ENCODE results near the gene CAMK2B. TPM values are rescaled to one million over a fixed set of nuclear protein-coding genes. Genes with fewer than 3 reads are reported as not detected.
A peak's percentile ranks its signal among the peaks of the same experiment; 100 is the strongest.

Gene CAMK2B
- total and polyA plus RNA-seq, 4 experiments from 2014 or later, result not detected

DNA sequence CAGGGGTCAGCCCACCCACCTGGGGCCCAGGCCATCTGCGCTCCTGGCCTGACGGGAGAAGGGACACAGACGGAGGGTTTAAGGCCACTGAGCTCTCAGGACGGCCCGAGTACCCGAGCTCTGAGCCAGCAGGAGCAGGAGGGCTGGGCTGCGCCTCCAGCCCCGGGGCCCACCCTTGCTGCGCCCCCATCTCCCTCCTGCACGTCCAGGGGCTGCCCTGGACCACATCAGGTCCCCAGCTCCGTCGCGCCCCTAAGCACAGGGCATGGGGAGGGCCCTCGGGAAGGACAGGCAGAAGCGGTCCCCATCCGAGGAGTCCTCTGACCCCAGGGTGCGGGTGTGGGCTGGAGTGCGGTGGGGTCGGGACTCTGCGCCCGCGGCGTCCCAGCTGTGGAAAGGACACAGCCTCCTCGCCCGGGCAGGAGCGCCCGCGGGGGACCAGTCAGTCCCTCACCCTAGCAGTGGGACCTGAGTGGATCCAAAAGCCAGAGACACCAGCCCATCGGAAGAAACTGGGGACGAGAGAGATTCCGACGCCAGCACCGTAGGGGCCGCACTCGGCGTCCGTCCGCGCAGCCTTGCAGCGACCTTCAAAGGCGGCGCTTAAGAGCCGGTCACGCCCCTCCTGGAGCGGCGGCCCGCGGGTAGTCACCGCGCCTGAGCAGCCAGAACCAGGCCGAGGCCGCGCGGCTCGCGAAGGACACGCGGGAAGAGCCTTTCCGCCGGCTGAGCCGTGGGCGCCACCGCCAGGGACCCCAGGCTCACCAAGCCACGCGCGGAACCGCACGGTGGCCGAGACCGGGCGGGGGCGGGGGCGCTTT is 15.9 kb downstream of the CAMK2B start:
- H3K4me1 ChIP-seq (ENCODE audit: insufficient read depth, low read length), result peaks cover 4% of the 10 kb centered on the region
- no peaks in the 10 kb centered on the region for H3K36me3 ChIP-seq (ENCODE audit: insufficient read depth, low read length)
- DNase-seq, result peak in 4 of 5 donors; percentile 13 to 19 (median 18)
- ChIA-PET CTCF (ENCODE audit: partially characterized antibody) (no interaction called here), POLR2A (ENCODE audit: partially characterized antibody) (no interaction called here)
- H3K27ac ChIP-seq (ENCODE audit: low read depth, low read length), result no peak overlapping the region
- intact Hi-C loops (cut with micrococcal nuclease), result no loop called here
- no peaks in the 10 kb centered on the region for H3K9me3 ChIP-seq (ENCODE audit: control insufficient read depth in 1 of 2, low read length in 2 of 2)
- peaks cover 7% of the 10 kb centered on the region for H3K27me3 ChIP-seq (ENCODE audit: insufficient read depth, low read length)
- Mint-ChIP-seq H3K36me3 (no peaks in the 10 kb centered on the region), H3K4me1 (peaks cover 0 to 5% (median 3%) of the 10 kb centered on the region in 4 donors), H3K4me3 (peak overlapping the region in 5 of 8 donors; percentile 17 to 57 (median 43)), H3K27me3 (peaks cover 8 to 11% of the 10 kb centered on the region in 2 donors), H3K27ac (no peak overlapping the region), H3K9me3 (peaks cover 0 to 3% (median 0%) of the 10 kb centered on the region in 8 donors)
- no peak overlapping the region for H3K4me3 ChIP-seq (ENCODE audit: low read length in 2 of 2)

DNA sequence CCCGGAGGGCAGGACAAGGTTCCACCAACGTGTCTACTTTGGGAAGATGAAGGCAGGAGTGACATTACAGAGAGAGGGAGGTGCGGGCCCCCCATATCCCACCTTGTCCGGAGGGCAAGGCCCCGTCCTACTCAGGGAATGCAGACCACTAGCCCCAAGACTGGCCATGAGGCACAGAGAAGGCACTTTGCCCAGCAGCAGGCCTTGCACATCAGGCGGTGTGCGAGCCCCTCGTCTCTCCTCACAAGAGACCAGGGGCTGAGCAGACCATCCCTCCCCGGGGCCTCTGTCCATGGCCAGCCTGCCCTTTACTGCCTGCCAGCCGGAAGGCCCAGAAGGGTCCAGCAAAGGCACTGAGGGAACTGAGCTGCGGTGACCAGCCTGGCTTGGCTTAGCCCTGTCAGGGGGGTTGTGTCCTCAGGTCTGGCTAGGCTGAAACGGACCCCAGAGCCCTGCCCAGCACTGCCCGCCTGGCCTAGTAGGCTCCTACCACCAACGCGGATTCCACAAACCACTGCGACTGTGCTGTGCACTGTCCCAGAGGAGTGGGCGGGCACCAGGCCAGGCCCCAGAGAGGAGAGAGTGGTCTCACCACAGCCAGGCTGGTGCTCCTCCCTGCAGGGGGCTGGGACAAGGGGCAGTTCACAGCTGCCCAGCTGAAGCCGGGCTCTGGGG is 16.7 kb downstream of the CAMK2B start:
- peaks cover 0 to 3% (median 0%) of the 10 kb centered on the region in 8 donors for H3K9me3 Mint-ChIP-seq
- Histone ChIP-seq H3K27ac (ENCODE audit: low read depth, low read length) (no peak overlapping the region), H3K36me3 (ENCODE audit: insufficient read depth, low read length) (no peaks in the 10 kb centered on the region), H3K4me3 (ENCODE audit: low read length in 2 of 2) (no peak overlapping the region), H3K4me1 (ENCODE audit: insufficient read depth, low read length) (peaks cover 4% of the 10 kb centered on the region), H3K9me3 (ENCODE audit: control insufficient read depth in 1 of 2, low read length in 2 of 2) (no peaks in the 10 kb centered on the region), H3K27me3 (ENCODE audit: insufficient read depth, low read length) (peaks cover 7% of the 10 kb centered on the region)
- peak in 1 of 5 donors; percentile 35 for DNase-seq
- intact Hi-C loops (cut with micrococcal nuclease), result no loop called here
- POLR2A ChIA-PET (ENCODE audit: partially characterized antibody), result no interaction called here
- H3K4me1 Mint-ChIP-seq, result peaks cover 0 to 5% (median 3%) of the 10 kb centered on the region in 4 donors
- no peak overlapping the region for H3K27ac Mint-ChIP-seq
- H3K36me3 Mint-ChIP-seq, result no peaks in the 10 kb centered on the region
- peaks cover 8 to 11% of the 10 kb centered on the region in 2 donors for H3K27me3 Mint-ChIP-seq
- peak overlapping the region in 2 of 8 donors; percentile 5 to 13 for H3K4me3 Mint-ChIP-seq
- CTCF ChIA-PET (ENCODE audit: partially characterized antibody), result no interaction called here

DNA sequence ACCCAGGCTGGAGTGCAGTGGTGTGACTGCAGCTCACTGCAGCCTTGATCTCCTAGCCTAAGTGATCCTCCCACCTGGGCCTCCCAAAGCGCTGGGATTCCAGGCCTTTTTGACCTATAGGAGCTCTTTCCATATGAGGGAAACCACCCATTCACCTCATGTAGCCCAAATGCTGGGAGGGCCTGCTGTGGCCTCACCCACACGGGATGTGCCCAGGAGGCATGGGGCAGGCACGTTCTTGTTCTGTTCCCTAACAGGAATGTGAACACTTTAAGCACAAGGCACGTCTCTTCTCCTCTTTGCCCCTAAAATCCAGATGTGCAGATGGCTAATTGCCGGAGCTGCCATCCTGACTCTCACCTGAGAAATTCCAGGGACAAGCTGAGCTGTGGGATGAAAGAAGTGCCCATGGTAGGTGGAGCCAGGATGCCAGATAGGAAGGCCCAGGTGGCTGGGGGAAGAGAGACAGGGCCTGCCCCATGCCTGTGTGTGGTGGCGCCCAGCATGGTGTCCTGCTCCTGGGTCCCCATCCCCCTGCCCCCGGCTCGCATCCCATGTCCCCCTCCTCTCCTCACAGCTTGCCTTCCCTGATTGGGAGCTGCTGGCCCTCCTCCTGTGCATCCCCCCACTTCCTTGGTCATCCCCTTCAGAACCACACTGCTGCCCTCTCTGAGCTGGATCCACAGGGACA is 17.3 kb downstream of the CAMK2B start:
- Mint-ChIP-seq H3K36me3 (no peaks in the 10 kb centered on the region), H3K4me1 (peaks cover 0 to 5% (median 3%) of the 10 kb centered on the region in 4 donors), H3K9me3 (peaks cover 0 to 3% (median 0%) of the 10 kb centered on the region in 8 donors), H3K4me3 (peak overlapping the region in 1 of 8 donors; percentile 10), H3K27ac (peak overlapping the region in 1 of 7 donors; percentile 4), H3K27me3 (peaks cover 8 to 11% of the 10 kb centered on the region in 2 donors)
- ChIA-PET POLR2A (ENCODE audit: partially characterized antibody) (no interaction called here), CTCF (ENCODE audit: partially characterized antibody) (no interaction called here)
- intact Hi-C loops (cut with micrococcal nuclease), result no loop called here
- H3K9me3 ChIP-seq (ENCODE audit: control insufficient read depth in 1 of 2, low read length in 2 of 2), result no peaks in the 10 kb centered on the region
- H3K4me3 ChIP-seq (ENCODE audit: low read length in 2 of 2), result no peak overlapping the region
- peaks cover 7% of the 10 kb centered on the region for H3K27me3 ChIP-seq (ENCODE audit: insufficient read depth, low read length)
- H3K27ac ChIP-seq (ENCODE audit: low read depth, low read length), result no peak overlapping the region
- DNase-seq, result no peak
- H3K4me1 ChIP-seq (ENCODE audit: insufficient read depth, low read length), result peaks cover 4% of the 10 kb centered on the region
- H3K36me3 ChIP-seq (ENCODE audit: insufficient read depth, low read length), result no peaks in the 10 kb centered on the region

- H3K27ac Mint-ChIP-seq, result peak overlapping the region in 1 of 7 donors; percentile 4
- no peaks in the 10 kb centered on the region for H3K36me3 ChIP-seq (ENCODE audit: insufficient read depth, low read length)
- intact Hi-C loops (cut with micrococcal nuclease), result no loop called here
- peaks cover 0 to 5% (median 3%) of the 10 kb centered on the region in 4 donors for H3K4me1 Mint-ChIP-seq
- peaks cover 0 to 3% (median 0%) of the 10 kb centered on the region in 8 donors for H3K9me3 Mint-ChIP-seq
- ChIA-PET CTCF (ENCODE audit: partially characterized antibody) (no interaction called here), POLR2A (ENCODE audit: partially characterized antibody) (no interaction called here)
- H3K27ac ChIP-seq (ENCODE audit: low read depth, low read length), result no peak overlapping the region
- peak in 1 of 5 donors; percentile 13 for DNase-seq
- peaks cover 7% of the 10 kb centered on the region for H3K27me3 ChIP-seq (ENCODE audit: insufficient read depth, low read length)
- no peaks in the 10 kb centered on the region for H3K36me3 Mint-ChIP-seq
- peaks cover 4% of the 10 kb centered on the region for H3K4me1 ChIP-seq (ENCODE audit: insufficient read depth, low read length)
- H3K27me3 Mint-ChIP-seq, result peaks cover 8 to 11% of the 10 kb centered on the region in 2 donors
- H3K9me3 ChIP-seq (ENCODE audit: control insufficient read depth in 1 of 2, low read length in 2 of 2), result no peaks in the 10 kb centered on the region
- H3K4me3 Mint-ChIP-seq, result no peak overlapping the region
- H3K4me3 ChIP-seq (ENCODE audit: low read length in 2 of 2), result no peak overlapping the region
Observed at GRCh38 chr7:44307301-44307900, 18.0 kb downstream of the CAMK2B start.

DNA sequence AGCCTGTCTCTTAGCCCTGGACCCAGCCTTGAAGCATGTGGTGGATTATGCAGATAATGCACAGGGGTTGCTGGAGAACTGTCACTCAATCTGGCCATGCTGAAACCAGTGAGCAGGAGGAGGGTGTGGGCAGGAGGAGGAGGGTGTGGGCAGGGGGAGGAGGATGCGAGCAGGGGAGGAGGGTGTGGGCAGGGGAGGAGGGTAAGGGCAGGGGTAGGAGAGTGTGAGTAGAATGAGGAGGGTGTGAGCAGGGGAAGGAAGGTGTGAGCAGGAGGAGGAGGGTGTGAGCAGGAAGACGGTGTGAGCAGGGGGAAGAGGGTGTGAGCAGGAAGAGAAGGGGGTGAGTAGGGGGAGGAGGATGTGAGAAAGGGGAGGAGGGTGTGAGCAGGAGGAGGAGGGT is 18.8 kb downstream of the CAMK2B start:
- Histone ChIP-seq H3K4me3 (ENCODE audit: low read length in 2 of 2) (no peak overlapping the region), H3K4me1 (ENCODE audit: insufficient read depth, low read length) (peaks cover 4% of the 10 kb centered on the region), H3K27me3 (ENCODE audit: insufficient read depth, low read length) (peaks cover 7% of the 10 kb centered on the region), H3K9me3 (ENCODE audit: control insufficient read depth in 1 of 2, low read length in 2 of 2) (no peaks in the 10 kb centered on the region), H3K36me3 (ENCODE audit: insufficient read depth, low read length) (no peaks in the 10 kb centered on the region), H3K27ac (ENCODE audit: low read depth, low read length) (no peak overlapping the region)
- Mint-ChIP-seq H3K9me3 (peaks cover 0 to 3% (median 0%) of the 10 kb centered on the region in 8 donors), H3K4me1 (peaks cover 0 to 5% (median 3%) of the 10 kb centered on the region in 4 donors), H3K4me3 (no peak overlapping the region), H3K36me3 (no peaks in the 10 kb centered on the region), H3K27ac (peak overlapping the region in 2 of 7 donors; percentile 23 to 61), H3K27me3 (peaks cover 8 to 10% of the 10 kb centered on the region in 2 donors)
- no peak for DNase-seq
- ChIA-PET CTCF (ENCODE audit: partially characterized antibody) (no interaction called here), POLR2A (ENCODE audit: partially characterized antibody) (no interaction called here)
- intact Hi-C loops (cut with micrococcal nuclease), result no loop called here

DNA sequence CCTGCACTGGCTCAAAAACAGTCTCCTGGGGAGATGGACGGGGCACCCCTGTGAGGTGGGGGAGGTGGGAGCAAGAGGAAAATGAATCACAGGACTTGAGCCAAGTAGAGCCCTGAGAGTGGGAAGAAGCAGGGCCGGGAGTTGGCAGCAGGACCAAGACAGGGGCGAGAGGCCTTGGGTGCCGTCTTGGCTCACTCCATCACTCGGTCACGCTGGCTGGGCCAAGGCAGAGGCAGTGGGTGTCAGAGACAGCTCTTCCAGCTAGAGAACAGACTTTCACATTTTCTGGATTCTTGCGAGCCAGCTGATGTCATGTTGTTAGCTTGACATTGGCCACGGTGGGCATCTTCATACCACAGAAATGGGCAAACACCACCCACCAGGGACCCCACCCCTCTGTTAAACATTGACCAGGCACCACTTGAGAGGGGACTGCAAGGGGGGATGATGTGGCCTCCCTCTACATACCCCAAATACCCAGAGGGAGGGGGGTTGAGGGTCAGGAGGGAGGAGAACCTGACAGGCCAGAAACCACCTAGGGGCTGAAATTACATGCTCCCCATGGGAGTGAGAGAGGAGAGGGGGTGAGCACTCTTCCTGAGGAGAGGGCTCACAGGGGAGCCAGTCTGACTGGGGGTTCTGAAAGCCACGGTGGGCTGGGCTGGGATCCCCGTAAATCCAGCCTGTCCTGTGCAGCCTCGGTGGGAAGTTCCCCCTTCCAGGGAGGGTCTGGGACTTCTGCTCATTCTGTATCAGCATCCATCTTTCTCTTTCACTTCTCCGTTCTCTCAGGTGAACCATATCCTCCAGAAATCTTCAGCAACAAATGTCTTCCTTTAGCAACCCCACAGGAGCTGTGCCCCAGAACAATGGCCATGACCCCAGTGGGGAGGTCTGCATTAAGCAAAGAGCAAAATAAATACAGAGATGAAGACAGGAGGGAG is 19.6 kb downstream of the CAMK2B start:
- no peak overlapping the region for H3K4me3 ChIP-seq (ENCODE audit: low read length in 2 of 2)
- H3K4me1 Mint-ChIP-seq, result peaks cover 0 to 5% (median 3%) of the 10 kb centered on the region in 4 donors
- peaks cover 7% of the 10 kb centered on the region for H3K27me3 ChIP-seq (ENCODE audit: insufficient read depth, low read length)
- no peak for DNase-seq
- peak overlapping the region in 2 of 7 donors; percentile 68 to 79 for H3K27ac Mint-ChIP-seq
- peaks cover 0 to 3% (median 0%) of the 10 kb centered on the region in 8 donors for H3K9me3 Mint-ChIP-seq
- H3K4me1 ChIP-seq (ENCODE audit: insufficient read depth, low read length), result peaks cover 4% of the 10 kb centered on the region
- H3K27me3 Mint-ChIP-seq, result peaks cover 8% of the 10 kb centered on the region in 2 donors
- intact Hi-C loops (cut with micrococcal nuclease), result no loop called here
- no peaks in the 10 kb centered on the region for H3K36me3 ChIP-seq (ENCODE audit: insufficient read depth, low read length)
- H3K9me3 ChIP-seq (ENCODE audit: control insufficient read depth in 1 of 2, low read length in 2 of 2), result no peaks in the 10 kb centered on the region
- ChIA-PET POLR2A (ENCODE audit: partially characterized antibody) (no interaction called here), CTCF (ENCODE audit: partially characterized antibody) (interaction anchor here (0.5 kb wide), 1 partner anchor 154 kb away, joined by 3 read pairs; no protein-coding TSS in a partner anchor)
- H3K4me3 Mint-ChIP-seq, result no peak overlapping the region
- H3K27ac ChIP-seq (ENCODE audit: low read depth, low read length), result no peak overlapping the region
- no peaks in the 10 kb centered on the region for H3K36me3 Mint-ChIP-seq

Data from CD4-positive, alpha-beta memory T cell (primary cell).